Activated CD8-positive, alpha-beta memory T cell treated with anti-CD3 and anti-CD28 coated beads, Interleukin-2, amount 50 U/mL, for 1 hour (primary cell): Measurements from ENCODE around the gene ZCCHC2.

Experiments used
- DNase-seq: peaks from one replicate; pipeline ENCODE4 v3.0.0-alpha.2; 2020; ENCODE audit errors: extremely low read depth

ZCCHC2 gene

GRCh38 chr18:62610351-62610700 lies 87.5 kb downstream of the ZCCHC2 start:
- no peak for DNase-seq

- no peak for DNase-seq
These were observed 88.0 kb downstream of the ZCCHC2 start for GRCh38 chr18:62610701-62611411.

GRCh38 chr18:62611453-62612288 lies 88.8 kb downstream of the ZCCHC2 start:
- no peak for DNase-seq

GRCh38 chr18:62612289-62612645 lies 89.4 kb downstream of the ZCCHC2 start:
- no peak for DNase-seq

GRCh38 chr18:62612776-62613175 lies 90.0 kb downstream of the ZCCHC2 start:
- no peak for DNase-seq

- DNase-seq: no peak
These were observed 91.7 kb downstream of the ZCCHC2 start for GRCh38 chr18:62614494-62614893.

- no peak for DNase-seq
These were observed 93.5 kb downstream of the ZCCHC2 start for GRCh38 chr18:62616331-62616805.

GRCh38 chr18:62617793-62618591 lies 95.2 kb downstream of the ZCCHC2 start:
- no peak for DNase-seq

GRCh38 chr18:62618735-62619134 lies 95.9 kb downstream of the ZCCHC2 start:
- no peak for DNase-seq

GRCh38 chr18:62621546-62621945 lies 98.7 kb downstream of the ZCCHC2 start:
- DNase-seq: no peak

GRCh38 chr18:62625019-62625418 lies 102.2 kb downstream of the ZCCHC2 start:
- no peak for DNase-seq
